HEK293 (cell line): ENCODE data around the gene IGFBP5.

Source experiments
- CTCF ChIA-PET: fragments of 350-600 bp; formaldehyde crosslinking; extraction: SDS; loops from one replicate; lab custom pipeline; 2021; ENCODE audit warnings: antibody characterized with exemption; lab: Yijun Ruan, JAX
- POLR2A ChIA-PET: fragments of 300-600 bp; formaldehyde crosslinking; extraction: SDS; loops from one replicate; lab custom pipeline; 2020; ENCODE audit warnings: antibody characterized with exemption, inconsistent platforms; lab: Yijun Ruan, JAX
- H3K27ac ChIP-seq: fragments of 200-500 bp; sonication (Bioruptor generic); 2 replicates; pipeline ENCODE4 v1.5.1; 2014; ENCODE audit warnings: low read depth, low read length, control low read depth, inconsistent platforms; ENCODE audit errors: extremely low read depth
- H3K36me3 ChIP-seq, 2 experiments: fragments of 200-500 bp in 1 of 2; sonication (Bioruptor generic) in 1 of 2; 1 replicate in 1 of 2; 2 replicates in 1 of 2; pipeline ENCODE4 v1.5.1; 2014 to 2017; ENCODE audit warnings: inconsistent platforms in 2 of 2, low read length in 2 of 2; ENCODE audit not compliant: control insufficient read depth in 2 of 2, insufficient read depth in 1 of 2
- H3K4me1 ChIP-seq: fragments of 200-500 bp; sonication (Bioruptor generic); 2 replicates; pipeline ENCODE4 v1.5.1; 2014; ENCODE audit warnings: mild to moderate bottlenecking, low read length, inconsistent platforms; ENCODE audit not compliant: control insufficient read depth, insufficient read depth
- H3K4me3 ChIP-seq: 2 replicates; pipeline ENCODE4 v1.5.1; 2011; ENCODE audit warnings: low read depth, mild to moderate bottlenecking, control low read depth, low read length, moderate library complexity
- H3K9me3 ChIP-seq: fragments of 200-500 bp; sonication (Bioruptor generic); 2 replicates; pipeline ENCODE4 v1.5.1; 2014; ENCODE audit warnings: low read depth, low read length, inconsistent platforms; ENCODE audit not compliant: control insufficient read depth, insufficient read depth
- CTCF ChIP-seq: fragments of 450-650 bp; formaldehyde crosslinking; IDR thresholded peaks from 2 replicates; pipeline ENCODE4 v1.5.1; 2016; ENCODE audit warnings: missing biosample characterization, missing genetic modification characterization
- GFI1B ChIP-seq: fragments of 450-650 bp; formaldehyde crosslinking; IDR thresholded peaks from 2 replicates; pipeline ENCODE4 v1.5.1; 2016; ENCODE audit warnings: missing biosample characterization, missing genetic modification characterization
- KLF1 ChIP-seq: fragments of 450-650 bp; formaldehyde crosslinking; IDR thresholded peaks from 2 replicates; pipeline ENCODE4 v1.5.1; 2016; ENCODE audit warnings: missing biosample characterization, missing genetic modification characterization
- KLF9 ChIP-seq: fragments of 450-650 bp; formaldehyde crosslinking; IDR thresholded peaks from 2 replicates; pipeline ENCODE4 v1.5.1; 2016; ENCODE audit warnings: missing biosample characterization, missing genetic modification characterization, low read depth
- PRDM10 ChIP-seq: fragments of 450-650 bp; formaldehyde crosslinking; IDR thresholded peaks from 2 replicates; pipeline ENCODE4 v1.5.1; 2016; ENCODE audit warnings: missing biosample characterization, missing genetic modification characterization
- PRDM4 ChIP-seq: fragments of 450-650 bp; formaldehyde crosslinking; IDR thresholded peaks from 2 replicates; pipeline ENCODE4 v1.5.1; 2017; ENCODE audit warnings: missing biosample characterization, missing genetic modification characterization
- SALL2 ChIP-seq: fragments of 450-650 bp; formaldehyde crosslinking; IDR thresholded peaks from 2 replicates; pipeline ENCODE4 v1.5.0; 2017; ENCODE audit warnings: missing biosample characterization, mild to moderate bottlenecking, missing genetic modification characterization, borderline replicate concordance
- TRIM28 ChIP-seq: IDR thresholded peaks from 2 replicates; pipeline ENCODE4 v1.6.1; 2011; ENCODE audit warnings: low read length, control low read depth, borderline replicate concordance
- WT1 ChIP-seq: fragments of 450-650 bp; formaldehyde crosslinking; IDR thresholded peaks from 2 replicates; pipeline ENCODE4 v1.5.1; 2016; ENCODE audit warnings: missing biosample characterization, missing genetic modification characterization
- ZBTB11 ChIP-seq: fragments of 450-650 bp; formaldehyde crosslinking; conservative IDR thresholded peaks from 2 replicates; pipeline ENCODE4 v1.5.1; 2016; ENCODE audit warnings: low read depth, missing biosample characterization, missing genetic modification characterization
- ZBTB17 ChIP-seq: fragments of 450-650 bp; formaldehyde crosslinking; IDR thresholded peaks from 2 replicates; pipeline ENCODE4 v1.5.1; 2016; ENCODE audit warnings: missing biosample characterization, missing genetic modification characterization
- ZBTB20 ChIP-seq: fragments of 450-650 bp; formaldehyde crosslinking; IDR thresholded peaks from 2 replicates; pipeline ENCODE4 v1.5.1; 2016; ENCODE audit warnings: missing biosample characterization, missing genetic modification characterization
- ZFHX2 ChIP-seq: fragments of 450-650 bp; formaldehyde crosslinking; conservative IDR thresholded peaks from 2 replicates; pipeline ENCODE4 v1.5.1; 2016; ENCODE audit warnings: missing biosample characterization, missing genetic modification characterization
- ZNF335 ChIP-seq: fragments of 450-650 bp; formaldehyde crosslinking; conservative IDR thresholded peaks from 2 replicates; pipeline ENCODE4 v1.5.1; 2016; ENCODE audit warnings: missing biosample characterization, missing genetic modification characterization
- ZNF366 ChIP-seq: fragments of 450-650 bp; formaldehyde crosslinking; conservative IDR thresholded peaks from 2 replicates; pipeline ENCODE4 v1.5.1; 2016; ENCODE audit warnings: missing biosample characterization, missing genetic modification characterization
- ZNF530 ChIP-seq: fragments of 450-650 bp; formaldehyde crosslinking; IDR thresholded peaks from 2 replicates; pipeline ENCODE4 v1.5.1; 2016; ENCODE audit warnings: low read depth, missing biosample characterization, missing genetic modification characterization
- ZNF555 ChIP-seq: fragments of 450-650 bp; formaldehyde crosslinking; conservative IDR thresholded peaks from 2 replicates; pipeline ENCODE4 v1.5.1; 2017; ENCODE audit warnings: missing biosample characterization, mild to moderate bottlenecking, missing genetic modification characterization, inconsistent platforms
- ZNF621 ChIP-seq: fragments of 450-650 bp; formaldehyde crosslinking; IDR thresholded peaks from 2 replicates; pipeline ENCODE4 v1.5.1; 2017; ENCODE audit warnings: missing biosample characterization, missing genetic modification characterization
- ZNF624 ChIP-seq: fragments of 450-650 bp; formaldehyde crosslinking; IDR thresholded peaks from 2 replicates; pipeline ENCODE4 v1.5.1; 2017; ENCODE audit warnings: missing biosample characterization, missing genetic modification characterization
- ZNF654 ChIP-seq: fragments of 450-650 bp; formaldehyde crosslinking; IDR thresholded peaks from 2 replicates; pipeline ENCODE4 v1.5.1; 2016; ENCODE audit warnings: low read depth, missing biosample characterization, missing genetic modification characterization
- ZNF707 ChIP-seq: fragments of 450-650 bp; formaldehyde crosslinking; IDR thresholded peaks from 2 replicates; pipeline ENCODE4 v1.5.1; 2016; ENCODE audit warnings: missing biosample characterization, missing genetic modification characterization
- ZNF843 ChIP-seq: fragments of 450-650 bp; formaldehyde crosslinking; IDR thresholded peaks from 2 replicates; pipeline ENCODE4 v1.5.1; 2016; ENCODE audit warnings: missing biosample characterization, missing genetic modification characterization
- ZSCAN16 ChIP-seq: fragments of 450-650 bp; formaldehyde crosslinking; IDR thresholded peaks from 2 replicates; pipeline ENCODE4 v1.5.1; 2016; ENCODE audit warnings: missing biosample characterization, missing genetic modification characterization
- ZXDB ChIP-seq: fragments of 450-650 bp; formaldehyde crosslinking; IDR thresholded peaks from 2 replicates; pipeline ENCODE4 v1.5.1; 2016; ENCODE audit warnings: missing biosample characterization, missing genetic modification characterization

The IGFBP5 gene

GRCh38 chr2:216700088-216700567, 4.8 kb upstream of the IGFBP5 start (continued):
- peak; percentile 80 for TF ChIP-seq WT1 (tag by site-specific recombination)
- peak; percentile 68 for TF ChIP-seq ZNF843 (tag by site-specific recombination)
- TF ChIP-seq ZBTB20 (tag by site-specific recombination) = 0 out of 2 replicates have a peak, but pooled peaks have one; percentile 20
- TF ChIP-seq ZXDB (tag by site-specific recombination) = 0 out of 2 replicates have a peak, but pooled peaks have one; percentile 33
- TF ChIP-seq ZFHX2 (tag by site-specific recombination) = no peak
- TF ChIP-seq ZNF624 (tag by site-specific recombination) = no peak
- TF ChIP-seq ZNF555 (tag by site-specific recombination) = no peak
- peak; percentile 55 for TF ChIP-seq PRDM4 (tag by site-specific recombination)
- peak; percentile 96 for TF ChIP-seq GFI1B (tag by site-specific recombination)
- TF ChIP-seq ZSCAN16 (tag by site-specific recombination) = no peak
- no peak for TF ChIP-seq ZNF707 (tag by site-specific recombination)
- peak; percentile 62 for TF ChIP-seq TRIM28
- TF ChIP-seq, all 188 proteins: peak for 20

GRCh38 chr2:216698895-216699294, 3.5 kb upstream of the IGFBP5 start:
- POLR2A ChIA-PET = interaction anchor here (0.8 kb wide), 1 partner anchor 94 kb away, joined by 3 read pairs; no protein-coding TSS in a partner anchor
- Histone ChIP-seq H3K27ac (peak overlapping the region; percentile 57; the same call in 1 of the 2 replicates), H3K4me1 (peaks cover 44% of the 10 kb centered on the region), H3K4me3 (no peak overlapping the region), H3K9me3 (no peaks in the 10 kb centered on the region), H3K36me3 (no peaks in the 10 kb centered on the region)
- TF ChIP-seq KLF1 (no peak), PRDM10 (tag by site-specific recombination) (no peak), TRIM28 (0 out of 2 replicates have a peak, but pooled peaks have one; percentile 2), ZNF530 (tag by site-specific recombination) (no peak), SALL2 (tag by site-specific recombination) (no peak), ZNF654 (peak; percentile 57), ZNF366 (peak; percentile 74), CTCF (tag by site-specific recombination) (peak; percentile 85), ZBTB11 (no peak), ZNF335 (tag by site-specific recombination) (no peak), ZNF621 (tag by site-specific recombination) (no peak), ZBTB17 (tag by site-specific recombination) (peak; percentile 27; the same call in 1 of the 2 replicates), KLF9 (tag by site-specific recombination) (0 out of 2 replicates have a peak, but pooled peaks have one; percentile 19)
- CTCF ChIA-PET = interaction anchor here (0.5 to 5.1 kb wide), 35 partner anchors 9 to 1014 kb away, joined by 3 to 31 read pairs (median 4); no protein-coding TSS in a partner anchor
